Adrenal gland (tissue), 5 donors: ENCODE measurements around the gene SRRT.

ENCODE experiments used
- CTCF ChIP-seq, 6 experiments: fragments of 450-650 bp in 4 of 6; fragments of 200-600 bp in 2 of 6; sonication (generic) in 1 of 6; IDR thresholded peaks; 1 replicate in 5 of 6; 2 replicates in 1 of 6; pipeline versions ENCODE4 v1.5.1 to v1.8.0; 2016 to 2021; ENCODE audit warnings: antibody characterized with exemption in 6 of 6, mild to moderate bottlenecking in 2 of 6, moderate library complexity in 1 of 6
- POLR2A ChIP-seq, 2 donors: fragments of 450-650 bp; IDR thresholded peaks; one replicate each; pipeline ENCODE4 v1.6.1; 2017; ENCODE audit warnings: antibody characterized with exemption in 2 of 2, mild to moderate bottlenecking in 2 of 2, moderate library complexity in 1 of 2
- donor health status: DM: no; HTN: no; CAD: no.

- TF ChIP-seq CTCF (IDR thresholded peaks at IDR 0.05) (no peak), POLR2A (IDR thresholded peaks at IDR 0.05) (no peak)
These were observed 27.7 kb downstream of the SRRT start for GRCh38 chr7:100902638-100903037.
